ENCODE measurements around the gene ATP6V1F.

ATP6V1F gene

GRCh38 chr7:128848289-128849155, 14.1 kb upstream of the ATP6V1F start:
- no peaks in the 10 kb centered on the region for H3K36me3 ChIP-seq (ENCODE audit: control insufficient read depth, insufficient read depth, low read length)

GRCh38 chr7:128849156-128849515, 13.5 kb upstream of the ATP6V1F start:
- no peaks in the 10 kb centered on the region for H3K27me3 ChIP-seq (replicated peaks; ENCODE audit: control insufficient read depth, insufficient read depth, low read length, poor library complexity, severe bottlenecking)
- DNase-seq, result no peak
- no peaks in the 10 kb centered on the region for H3K9me3 ChIP-seq (ENCODE audit: control insufficient read depth, low read length)
- H3K4me3 ChIP-seq (ENCODE audit: insufficient read depth, low read depth, low read length, poor library complexity, severe bottlenecking), result no peak overlapping the region
- no peaks in the 10 kb centered on the region for H3K36me3 ChIP-seq (ENCODE audit: control insufficient read depth, insufficient read depth, low read length)
- H3K4me1 ChIP-seq (ENCODE audit: control insufficient read depth, insufficient read depth, low read length, poor library complexity, severe bottlenecking), result no peaks in the 10 kb centered on the region
- no peak overlapping the region for H3K27ac ChIP-seq (ENCODE audit: insufficient read depth, low read length, poor library complexity, severe bottlenecking)

More at GRCh38 chr7:128848289-128849155, 14.1 kb upstream of the ATP6V1F start:
- Histone ChIP-seq H3K27me3 (replicated peaks; ENCODE audit: control insufficient read depth, insufficient read depth, low read length, poor library complexity, severe bottlenecking) (no peaks in the 10 kb centered on the region), H3K27ac (ENCODE audit: insufficient read depth, low read length, poor library complexity, severe bottlenecking) (no peak overlapping the region), H3K4me3 (ENCODE audit: insufficient read depth, low read depth, low read length, poor library complexity, severe bottlenecking) (no peak overlapping the region), H3K4me1 (ENCODE audit: control insufficient read depth, insufficient read depth, low read length, poor library complexity, severe bottlenecking) (no peaks in the 10 kb centered on the region), H3K9me3 (ENCODE audit: control insufficient read depth, low read length) (no peaks in the 10 kb centered on the region)
- DNase-seq, result no peak

GRCh38 chr7:128849804-128850490, 12.7 kb upstream of the ATP6V1F start:
- H3K4me1 ChIP-seq (ENCODE audit: control insufficient read depth, insufficient read depth, low read length, poor library complexity, severe bottlenecking), result no peaks in the 10 kb centered on the region
- no peaks in the 10 kb centered on the region for H3K36me3 ChIP-seq (ENCODE audit: control insufficient read depth, insufficient read depth, low read length)
- H3K9me3 ChIP-seq (ENCODE audit: control insufficient read depth, low read length), result no peaks in the 10 kb centered on the region
- H3K4me3 ChIP-seq (ENCODE audit: insufficient read depth, low read depth, low read length, poor library complexity, severe bottlenecking), result no peak overlapping the region
- no peak overlapping the region for H3K27ac ChIP-seq (ENCODE audit: insufficient read depth, low read length, poor library complexity, severe bottlenecking)
- no peak for DNase-seq
- H3K27me3 ChIP-seq (replicated peaks; ENCODE audit: control insufficient read depth, insufficient read depth, low read length, poor library complexity, severe bottlenecking), result no peaks in the 10 kb centered on the region

- no peak for DNase-seq
- no peaks in the 10 kb centered on the region for H3K27me3 ChIP-seq (replicated peaks; ENCODE audit: control insufficient read depth, insufficient read depth, low read length, poor library complexity, severe bottlenecking)
- no peaks in the 10 kb centered on the region for H3K36me3 ChIP-seq (ENCODE audit: control insufficient read depth, insufficient read depth, low read length)
- no peaks in the 10 kb centered on the region for H3K4me1 ChIP-seq (ENCODE audit: control insufficient read depth, insufficient read depth, low read length, poor library complexity, severe bottlenecking)
- H3K27ac ChIP-seq (ENCODE audit: insufficient read depth, low read length, poor library complexity, severe bottlenecking), result no peak overlapping the region
- H3K4me3 ChIP-seq (ENCODE audit: insufficient read depth, low read depth, low read length, poor library complexity, severe bottlenecking), result no peak overlapping the region
- no peaks in the 10 kb centered on the region for H3K9me3 ChIP-seq (ENCODE audit: control insufficient read depth, low read length)
These were observed 10.0 kb upstream of the ATP6V1F start for GRCh38 chr7:128852537-128853254.

GRCh38 chr7:128853799-128854198, 8.9 kb upstream of the ATP6V1F start:
- Histone ChIP-seq H3K4me1 (ENCODE audit: control insufficient read depth, insufficient read depth, low read length, poor library complexity, severe bottlenecking) (no peaks in the 10 kb centered on the region), H3K27me3 (replicated peaks; ENCODE audit: control insufficient read depth, insufficient read depth, low read length, poor library complexity, severe bottlenecking) (no peaks in the 10 kb centered on the region), H3K4me3 (ENCODE audit: insufficient read depth, low read depth, low read length, poor library complexity, severe bottlenecking) (no peak overlapping the region), H3K9me3 (ENCODE audit: control insufficient read depth, low read length) (no peaks in the 10 kb centered on the region), H3K36me3 (ENCODE audit: control insufficient read depth, insufficient read depth, low read length) (no peaks in the 10 kb centered on the region), H3K27ac (ENCODE audit: insufficient read depth, low read length, poor library complexity, severe bottlenecking) (no peak overlapping the region)
- no peak for DNase-seq

GRCh38 chr7:128854396-128854795, 8.3 kb upstream of the ATP6V1F start:
- no peak for DNase-seq
- Histone ChIP-seq H3K27ac (ENCODE audit: insufficient read depth, low read length, poor library complexity, severe bottlenecking) (no peak overlapping the region), H3K27me3 (replicated peaks; ENCODE audit: control insufficient read depth, insufficient read depth, low read length, poor library complexity, severe bottlenecking) (no peaks in the 10 kb centered on the region), H3K36me3 (ENCODE audit: control insufficient read depth, insufficient read depth, low read length) (no peaks in the 10 kb centered on the region), H3K9me3 (ENCODE audit: control insufficient read depth, low read length) (no peaks in the 10 kb centered on the region), H3K4me1 (ENCODE audit: control insufficient read depth, insufficient read depth, low read length, poor library complexity, severe bottlenecking) (no peaks in the 10 kb centered on the region), H3K4me3 (ENCODE audit: insufficient read depth, low read depth, low read length, poor library complexity, severe bottlenecking) (no peak overlapping the region)

- Histone ChIP-seq H3K27me3 (replicated peaks; ENCODE audit: control insufficient read depth, insufficient read depth, low read length, poor library complexity, severe bottlenecking) (no peaks in the 10 kb centered on the region), H3K9me3 (ENCODE audit: control insufficient read depth, low read length) (no peaks in the 10 kb centered on the region), H3K4me1 (ENCODE audit: control insufficient read depth, insufficient read depth, low read length, poor library complexity, severe bottlenecking) (no peaks in the 10 kb centered on the region), H3K36me3 (ENCODE audit: control insufficient read depth, insufficient read depth, low read length) (no peaks in the 10 kb centered on the region), H3K4me3 (ENCODE audit: insufficient read depth, low read depth, low read length, poor library complexity, severe bottlenecking) (no peak overlapping the region), H3K27ac (ENCODE audit: insufficient read depth, low read length, poor library complexity, severe bottlenecking) (no peak overlapping the region)
- no peak for DNase-seq
These were observed 7.1 kb upstream of the ATP6V1F start for GRCh38 chr7:128855559-128855958.

- no peak for DNase-seq
- Histone ChIP-seq H3K4me1 (ENCODE audit: control insufficient read depth, insufficient read depth, low read length, poor library complexity, severe bottlenecking) (no peaks in the 10 kb centered on the region), H3K27ac (ENCODE audit: insufficient read depth, low read length, poor library complexity, severe bottlenecking) (no peak overlapping the region), H3K27me3 (replicated peaks; ENCODE audit: control insufficient read depth, insufficient read depth, low read length, poor library complexity, severe bottlenecking) (no peaks in the 10 kb centered on the region), H3K36me3 (ENCODE audit: control insufficient read depth, insufficient read depth, low read length) (no peaks in the 10 kb centered on the region), H3K9me3 (ENCODE audit: control insufficient read depth, low read length) (no peaks in the 10 kb centered on the region), H3K4me3 (ENCODE audit: insufficient read depth, low read depth, low read length, poor library complexity, severe bottlenecking) (no peak overlapping the region)
These were observed 6.5 kb upstream of the ATP6V1F start for GRCh38 chr7:128856001-128856718.

GRCh38 chr7:128858380-128859231, 4.0 kb upstream of the ATP6V1F start:
- Histone ChIP-seq H3K27me3 (replicated peaks; ENCODE audit: control insufficient read depth, insufficient read depth, low read length, poor library complexity, severe bottlenecking) (no peaks in the 10 kb centered on the region), H3K4me3 (ENCODE audit: insufficient read depth, low read depth, low read length, poor library complexity, severe bottlenecking) (no peak overlapping the region), H3K9me3 (ENCODE audit: control insufficient read depth, low read length) (no peaks in the 10 kb centered on the region), H3K4me1 (ENCODE audit: control insufficient read depth, insufficient read depth, low read length, poor library complexity, severe bottlenecking) (peaks cover 6% of the 10 kb centered on the region), H3K36me3 (ENCODE audit: control insufficient read depth, insufficient read depth, low read length) (no peaks in the 10 kb centered on the region), H3K27ac (ENCODE audit: insufficient read depth, low read length, poor library complexity, severe bottlenecking) (no peak overlapping the region)
- DNase-seq, result no peak

Measured in effector memory CD4-positive, alpha-beta T cell (primary cell).